GM23248 (cell line): ENCODE data around the gene NEDD4L. TPM values are rescaled to one million over a fixed set of nuclear protein-coding genes. Genes with fewer than 3 reads are reported as not detected.
A peak's percentile ranks its signal among the peaks of the same experiment; 100 is the strongest.

Source experiments
- DNase-seq: peaks from one replicate; pipeline ENCODE4 v3.0.0-alpha.2; 2015
- H2AFZ ChIP-seq: fragments of 200-600 bp; sonication (generic); 2 replicates; pipeline ENCODE4 v1.6.1; 2016; ENCODE audit warnings: antibody characterized with exemption
- H3F3A ChIP-seq: fragments of 200-600 bp; sonication (generic); 2 replicates; pipeline ENCODE4 v1.6.1; 2016; ENCODE audit warnings: mild to moderate bottlenecking, antibody characterized with exemption, mixed run types; ENCODE audit not compliant: insufficient read depth
- H3K27ac ChIP-seq: fragments of 200-600 bp; sonication (generic); 2 replicates; pipeline ENCODE4 v1.5.1; 2016; ENCODE audit warnings: mild to moderate bottlenecking
- H3K27me3 ChIP-seq: fragments of 200-600 bp; sonication (generic); replicated peaks from 2 replicates; pipeline ENCODE4 v1.6.1; 2016; ENCODE audit warnings: mild to moderate bottlenecking; ENCODE audit not compliant: insufficient read depth
- H3K36me3 ChIP-seq: fragments of 200-600 bp; sonication (generic); 2 replicates; pipeline ENCODE4 v1.6.1; 2016; ENCODE audit warnings: low read depth, mild to moderate bottlenecking
- H3K4me1 ChIP-seq: fragments of 200-600 bp; sonication (generic); 2 replicates; pipeline ENCODE4 v1.6.1; 2016; ENCODE audit warnings: mild to moderate bottlenecking; ENCODE audit not compliant: insufficient read depth
- H3K4me2 ChIP-seq: fragments of 200-600 bp; sonication (generic); one replicate; pipeline ENCODE4 v1.6.1; 2016; ENCODE audit warnings: mild to moderate bottlenecking; ENCODE audit not compliant: unreplicated experiment
- H3K4me3 ChIP-seq: fragments of 200-600 bp; sonication (generic); 2 replicates; pipeline ENCODE4 v1.5.1; 2016; ENCODE audit warnings: mild to moderate bottlenecking
- H3K79me2 ChIP-seq: fragments of 200-600 bp; sonication (generic); 2 replicates; pipeline ENCODE4 v1.6.1; 2016; ENCODE audit warnings: mild to moderate bottlenecking; ENCODE audit not compliant: insufficient read depth
- H3K9ac ChIP-seq: fragments of 200-600 bp; sonication (generic); 2 replicates; pipeline ENCODE4 v1.6.1; 2016; ENCODE audit warnings: mild to moderate bottlenecking
- H3K9me2 ChIP-seq: fragments of 200-600 bp; sonication (generic); 2 replicates; pipeline ENCODE4 v1.6.1; 2016; ENCODE audit warnings: mixed run types, mild to moderate bottlenecking, moderate library complexity; ENCODE audit not compliant: insufficient read depth
- H3K9me3 ChIP-seq: fragments of 200-600 bp; sonication (generic); one replicate; pipeline ENCODE4 v1.6.1; 2017; ENCODE audit warnings: low read depth
- H4K20me1 ChIP-seq: fragments of 200-600 bp; sonication (generic); 2 replicates; pipeline ENCODE4 v1.6.0; 2016; ENCODE audit not compliant: insufficient read depth
- EZH2 ChIP-seq: fragments of 200-600 bp; sonication (generic); IDR thresholded peaks from 2 replicates; pipeline ENCODE4 v1.6.1; 2018; ENCODE audit warnings: antibody characterized with exemption, mild to moderate bottlenecking; ENCODE audit not compliant: insufficient read depth, poor library complexity, severe bottlenecking
- EZH2phosphoT487 ChIP-seq: fragments of 200-600 bp; sonication (generic); IDR thresholded peaks from 2 replicates; pipeline ENCODE4 v1.6.1; 2018; ENCODE audit warnings: antibody characterized with exemption, moderate library complexity, mild to moderate bottlenecking, low read depth; ENCODE audit not compliant: insufficient read depth
- WGBS, 2 experiments: methylation state at CpG; one replicate each; pipeline ENCODE4 v1.1.6; 2015 to 2017; ENCODE audit warnings: low lambda C conversion rate in 2 of 2, low coverage in 1 of 2; ENCODE audit errors: missing lambda C conversion rate in 2 of 2; 5-methylcytosine and 5-hydroxymethylcytosine counted together
- in situ Hi-C: fragments of 300-500 bp; cut with MboI; formaldehyde crosslinking; loops from 2 replicates; pipeline ENCODE4 v1.15.0; 2020
- polyA plus RNA-seq: library from polyadenylated mRNA; unstranded; fragments of >200 nt; fragmentation: Nextera tagmentation; extraction: Ambion mirVana; gene quantifications from 2 replicates; pipeline ENCODE4 v1.2.1, GENCODE V29; 2016
- total RNA-seq: library from RNA; depleted of rRNA; stranded (reverse); fragments of >200 nt; shearing (Covaris generic); gene quantifications from 2 replicates; pipeline ENCODE4 v1.2.3, GENCODE V29; 2014

Gene NEDD4L
- total and polyA plus RNA-seq, 2 experiments from 2014 or later = 3.7 to 6.1 TPM

DNA sequence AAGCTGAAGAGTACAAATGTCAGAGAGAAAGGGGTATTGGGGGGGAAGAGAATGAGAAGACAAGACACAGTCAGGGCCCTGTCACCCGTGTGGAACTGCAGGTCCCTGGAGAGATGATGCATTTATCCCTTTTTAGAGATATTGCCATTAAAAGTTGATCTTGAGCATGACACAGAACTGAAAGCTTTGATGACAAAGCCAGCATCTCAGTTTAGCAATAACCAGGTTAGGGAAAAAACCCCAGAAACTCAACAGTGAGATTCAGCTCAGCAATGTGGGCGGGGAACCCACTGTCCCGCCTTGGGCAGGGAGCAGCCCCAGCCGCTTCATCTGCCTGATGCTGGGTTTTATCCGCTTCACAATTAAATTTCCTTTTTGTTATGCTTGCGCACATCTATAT lies 181.1 kb downstream of the NEDD4L start:
- Histone ChIP-seq H3K9me2 (no peaks in the 10 kb centered on the region), H2AFZ (no peak overlapping the region), H3K4me3 (no peak overlapping the region), H3K4me1 (peaks cover 39% of the 10 kb centered on the region), H3F3A (peaks cover 35% of the 10 kb centered on the region), H3K27me3 (no peaks in the 10 kb centered on the region), H3K27ac (peak overlapping the region; percentile 80), H3K9me3 (no peaks in the 10 kb centered on the region), H4K20me1 (no peaks in the 10 kb centered on the region), H3K9ac (peak overlapping the region; percentile 36; the same call in 1 of the 2 replicates), H3K36me3 (no peaks in the 10 kb centered on the region), H3K4me2 (peak overlapping the region; percentile 68), H3K79me2 (no peaks in the 10 kb centered on the region)
- no peak for TF ChIP-seq EZH2phosphoT487
- no peak for TF ChIP-seq EZH2
- peak; percentile 62 for DNase-seq
- 74 to 78% methylated on average over 6 of the region's 6 CpGs for WGBS, 2 experiments
- in situ Hi-C loops = no loop called here

DNA sequence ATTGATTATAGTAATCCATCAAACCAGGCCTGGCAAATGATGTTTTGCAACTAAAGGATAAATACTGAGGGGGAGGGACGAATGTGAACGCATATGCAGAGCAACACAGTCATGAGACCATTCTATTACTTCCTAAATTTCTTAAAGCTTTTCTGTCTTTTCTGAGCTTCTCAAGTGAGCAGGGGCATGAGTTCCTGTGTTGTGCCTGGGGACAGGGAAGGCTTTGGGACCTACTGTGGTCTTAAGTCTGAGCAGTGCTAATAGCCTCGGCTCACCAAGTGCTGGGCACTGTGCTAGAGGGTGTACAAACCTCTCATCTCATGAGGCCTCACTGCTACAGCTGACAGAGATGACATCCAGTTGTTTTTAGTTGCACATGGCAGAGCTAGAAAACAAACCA lies 182.4 kb downstream of the NEDD4L start:
- WGBS, 2 experiments = 97 to 100% methylated on average over 3 of the region's 3 CpGs
- in situ Hi-C loops = no loop called here
- H3K9me3 ChIP-seq = no peaks in the 10 kb centered on the region

DNA sequence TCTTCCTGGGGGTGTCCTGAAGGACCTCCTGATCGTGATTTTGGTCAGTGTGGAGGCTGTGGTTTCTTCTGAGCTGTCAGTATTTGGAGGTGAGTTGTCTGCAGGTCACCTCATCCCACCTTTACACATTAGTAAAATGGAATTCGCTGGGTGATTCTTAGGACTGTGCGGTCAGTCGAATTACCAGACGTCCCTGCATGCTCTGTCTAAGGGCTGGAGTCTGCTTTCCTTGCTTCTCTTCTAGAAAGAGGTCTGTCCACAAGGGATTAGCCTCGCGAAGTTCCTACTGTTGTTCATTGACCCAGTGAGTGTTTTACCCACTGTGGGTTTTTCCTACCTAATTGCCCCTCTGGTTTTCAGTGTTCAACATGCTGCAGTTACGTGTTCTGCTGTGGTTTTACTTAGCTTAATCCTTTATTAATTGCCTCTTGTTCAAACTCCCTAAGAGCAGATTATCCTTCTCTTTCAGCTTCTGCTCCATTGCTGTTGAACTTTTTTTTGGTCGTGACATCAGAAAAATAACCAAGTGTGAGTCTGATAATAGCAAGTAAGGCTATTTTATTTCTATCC lies 183.4 kb downstream of the NEDD4L start:
- WGBS, 2 experiments = 95 to 97% methylated on average over 9 of the region's 9 CpGs
- in situ Hi-C loops = no loop called here
- peaks cover 36% of the 10 kb centered on the region for H3K4me1 ChIP-seq

More for the DNA sequence above, 182.4 kb downstream of the NEDD4L start:
- Histone ChIP-seq H3K27ac (no peak overlapping the region), H3K4me2 (no peak overlapping the region), H2AFZ (no peak overlapping the region), H4K20me1 (no peaks in the 10 kb centered on the region), H3K4me3 (no peak overlapping the region), H3K79me2 (no peaks in the 10 kb centered on the region), H3F3A (peaks cover 33% of the 10 kb centered on the region), H3K9ac (no peak overlapping the region), H3K4me1 (peaks cover 46% of the 10 kb centered on the region), H3K27me3 (no peaks in the 10 kb centered on the region), H3K9me2 (no peaks in the 10 kb centered on the region), H3K36me3 (no peaks in the 10 kb centered on the region)
- DNase-seq = no peak
- TF ChIP-seq EZH2phosphoT487 (no peak), EZH2 (no peak)

GRCh38 chr18:58228176-58228575 lies 184.2 kb downstream of the NEDD4L start:
- 96 to 97% methylated on average over 6 of the region's 6 CpGs for WGBS, 2 experiments
- Histone ChIP-seq H4K20me1 (no peaks in the 10 kb centered on the region), H2AFZ (no peak overlapping the region), H3K4me3 (no peak overlapping the region), H3K4me2 (no peak overlapping the region), H3K9me3 (no peaks in the 10 kb centered on the region), H3K36me3 (no peaks in the 10 kb centered on the region), H3K4me1 (peaks cover 28% of the 10 kb centered on the region), H3K79me2 (no peaks in the 10 kb centered on the region), H3F3A (peaks cover 15% of the 10 kb centered on the region), H3K27me3 (no peaks in the 10 kb centered on the region), H3K27ac (no peak overlapping the region), H3K9me2 (no peaks in the 10 kb centered on the region), H3K9ac (no peak overlapping the region)
- no peak for DNase-seq
- TF ChIP-seq EZH2phosphoT487 (no peak), EZH2 (no peak)
- in situ Hi-C loops = no loop called here

More for the DNA sequence above, 183.4 kb downstream of the NEDD4L start:
- Histone ChIP-seq H3K9me3 (no peaks in the 10 kb centered on the region), H3K27me3 (no peaks in the 10 kb centered on the region), H3K79me2 (no peaks in the 10 kb centered on the region), H3F3A (peaks cover 23% of the 10 kb centered on the region), H3K27ac (no peak overlapping the region), H3K4me2 (no peak overlapping the region), H3K9ac (no peak overlapping the region), H4K20me1 (no peaks in the 10 kb centered on the region), H2AFZ (no peak overlapping the region), H3K36me3 (no peaks in the 10 kb centered on the region), H3K4me3 (no peak overlapping the region), H3K9me2 (no peaks in the 10 kb centered on the region)
- no peak for DNase-seq
- TF ChIP-seq EZH2 (no peak), EZH2phosphoT487 (no peak)
